NCI-H2196 (cell line): Measurements from ENCODE around the gene RAPH1.
A peak's percentile ranks its signal among the peaks of the same experiment; 100 is the strongest.
"Not testable (repeated sequence)": the region's sequence is repeated elsewhere in the genome, so short reads cannot be mapped to it uniquely, and the experiment has no call there.

Experiments used
- DNase-seq: peaks from one replicate; lab custom pipeline; 2025; ENCODE audit not compliant: unreplicated experiment; lab: John Stamatoyannopoulos, UW

Gene RAPH1

GRCh38 chr2:203549406-203549805, 14.3 kb upstream of the RAPH1 start:
- DNase-seq = no peak

- no peak for DNase-seq
These were observed 13.8 kb upstream of the RAPH1 start for GRCh38 chr2:203548887-203549286.

- no peak for DNase-seq
These were observed 12.3 kb upstream of the RAPH1 start for GRCh38 chr2:203547356-203547755.

GRCh38 chr2:203544402-203544801, 9.3 kb upstream of the RAPH1 start:
- DNase-seq = no peak

GRCh38 chr2:203543898-203544328, 8.8 kb upstream of the RAPH1 start:
- no peak for DNase-seq

GRCh38 chr2:203540598-203540997, 5.5 kb upstream of the RAPH1 start:
- not testable (repeated sequence) for DNase-seq

GRCh38 chr2:203538237-203538636, 3.1 kb upstream of the RAPH1 start:
- not testable (repeated sequence) for DNase-seq

- DNase-seq = not testable (repeated sequence)
These were observed 1.5 kb upstream of the RAPH1 start for GRCh38 chr2:203536586-203536951.

- DNase-seq = peak; percentile 69
These were observed 884 bp upstream of the RAPH1 start for GRCh38 chr2:203535784-203536585.

- DNase-seq = no peak
These were observed 452 bp downstream of the RAPH1 start for GRCh38 chr2:203534621-203535077.

- DNase-seq = no peak
These were observed 1.2 kb downstream of the RAPH1 start for GRCh38 chr2:203533676-203534591.

- DNase-seq = no peak
These were observed 2.0 kb downstream of the RAPH1 start for GRCh38 chr2:203532957-203533658.

- DNase-seq = no peak
These were observed 7.4 kb downstream of the RAPH1 start for GRCh38 chr2:203527719-203528118.

- DNase-seq = not testable (repeated sequence)
These were observed 21.8 kb downstream of the RAPH1 start for GRCh38 chr2:203513268-203513667.

GRCh38 chr2:203510941-203511305, 24.2 kb downstream of the RAPH1 start:
- no peak for DNase-seq

- DNase-seq = no peak
These were observed 24.7 kb downstream of the RAPH1 start for GRCh38 chr2:203510256-203510940.

GRCh38 chr2:203503460-203503859, 31.6 kb downstream of the RAPH1 start:
- not testable (repeated sequence) for DNase-seq

GRCh38 chr2:203501873-203502272, 33.2 kb downstream of the RAPH1 start:
- no peak for DNase-seq

GRCh38 chr2:203500951-203501350, 34.1 kb downstream of the RAPH1 start:
- DNase-seq = no peak

- DNase-seq = no peak
These were observed 34.8 kb downstream of the RAPH1 start for GRCh38 chr2:203500297-203500696.

- DNase-seq = peak; percentile 14
These were observed 36.9 kb downstream of the RAPH1 start for GRCh38 chr2:203498161-203498560.
